ENCODE data around the gene YTHDF2. TPM values are rescaled to one million over a fixed set of nuclear protein-coding genes. Genes with fewer than 3 reads are reported as not detected.
"Not testable (repeated sequence)": the region's sequence is repeated elsewhere in the genome, so short reads cannot be mapped to it uniquely, and the experiment has no call there.

Gene YTHDF2
- total RNA-seq, 1 donor from 2014 or later: 80.0 TPM

GRCh38 chr1:28758420-28758819 is 21.7 kb downstream of the YTHDF2 start:
- DNase-seq (ENCODE audit: extremely low read depth, low read depth, low spot score): no peak

- no peak for DNase-seq (ENCODE audit: extremely low read depth, low read depth, low spot score)
These were observed 22.5 kb downstream of the YTHDF2 start for GRCh38 chr1:28759257-28759656.

GRCh38 chr1:28761189-28761588 is 24.4 kb downstream of the YTHDF2 start:
- DNase-seq (ENCODE audit: extremely low read depth, low read depth, low spot score): no peak

- no peak for DNase-seq (ENCODE audit: extremely low read depth, low read depth, low spot score)
These were observed 29.9 kb downstream of the YTHDF2 start for GRCh38 chr1:28766532-28767183.

GRCh38 chr1:28770601-28771165 is 33.9 kb downstream of the YTHDF2 start:
- DNase-seq (ENCODE audit: extremely low read depth, low read depth, low spot score): no peak

GRCh38 chr1:28771921-28772320 is 35.2 kb downstream of the YTHDF2 start:
- not testable (repeated sequence) for DNase-seq (ENCODE audit: extremely low read depth, low read depth, low spot score)

GRCh38 chr1:28773105-28773504 is 36.4 kb downstream of the YTHDF2 start:
- DNase-seq (ENCODE audit: extremely low read depth, low read depth, low spot score): no peak

- DNase-seq (ENCODE audit: extremely low read depth, low read depth, low spot score): no peak
These were observed 38.6 kb downstream of the YTHDF2 start for GRCh38 chr1:28775121-28775942.

- DNase-seq (ENCODE audit: extremely low read depth, low read depth, low spot score): no peak
These were observed 39.6 kb downstream of the YTHDF2 start for GRCh38 chr1:28776341-28776740.

GRCh38 chr1:28778021-28778420 is 41.3 kb downstream of the YTHDF2 start:
- DNase-seq (ENCODE audit: extremely low read depth, low read depth, low spot score): no peak

GRCh38 chr1:28779751-28780408 is 43.1 kb downstream of the YTHDF2 start:
- DNase-seq (ENCODE audit: extremely low read depth, low read depth, low spot score): no peak

- no peak for DNase-seq (ENCODE audit: extremely low read depth, low read depth, low spot score)
These were observed 44.6 kb downstream of the YTHDF2 start for GRCh38 chr1:28781305-28781704.

- DNase-seq (ENCODE audit: extremely low read depth, low read depth, low spot score): no peak
These were observed 45.3 kb downstream of the YTHDF2 start for GRCh38 chr1:28782011-28782410.

- DNase-seq (ENCODE audit: extremely low read depth, low read depth, low spot score): no peak
These were observed 46.6 kb downstream of the YTHDF2 start for GRCh38 chr1:28783363-28783762.

- no peak for DNase-seq (ENCODE audit: extremely low read depth, low read depth, low spot score)
These were observed 52.7 kb downstream of the YTHDF2 start for GRCh38 chr1:28789412-28789811.

- DNase-seq (ENCODE audit: extremely low read depth, low read depth, low spot score): no peak
These were observed 53.1 kb downstream of the YTHDF2 start for GRCh38 chr1:28789816-28790215.

GRCh38 chr1:28790377-28791035 is 53.8 kb downstream of the YTHDF2 start:
- DNase-seq (ENCODE audit: extremely low read depth, low read depth, low spot score): no peak

- DNase-seq (ENCODE audit: extremely low read depth, low read depth, low spot score): not testable (repeated sequence)
These were observed 55.2 kb downstream of the YTHDF2 start for GRCh38 chr1:28791929-28792328.

- DNase-seq (ENCODE audit: extremely low read depth, low read depth, low spot score): no peak
These were observed 55.9 kb downstream of the YTHDF2 start for GRCh38 chr1:28792644-28793121.

- not testable (repeated sequence) for DNase-seq (ENCODE audit: extremely low read depth, low read depth, low spot score)
These were observed 57.8 kb downstream of the YTHDF2 start for GRCh38 chr1:28794582-28794981.
